Progenitor cell of endocrine pancreas (in vitro differentiated cells): ENCODE measurements around the gene GLYAT. TPM values are rescaled to one million over a fixed set of nuclear protein-coding genes. Genes with fewer than 3 reads are reported as not detected.

Experiments used
- DNase-seq: peaks from one replicate; pipeline ENCODE4 v3.0.0; 2021; ENCODE audit warnings: low spot score; ENCODE audit not compliant: unreplicated experiment
- H3K27ac Mint-ChIP-seq: 2 replicates; pipeline ENCODE4 v1.8.0; 2021; ENCODE audit warnings: mild to moderate bottlenecking, moderate library complexity, mixed read lengths
- H3K27me3 Mint-ChIP-seq: 2 replicates; pipeline ENCODE4 v1.8.0; 2021; ENCODE audit warnings: mixed read lengths
- H3K36me3 Mint-ChIP-seq: 2 replicates; pipeline ENCODE4 v1.8.0; 2022; ENCODE audit warnings: mixed read lengths; ENCODE audit not compliant: insufficient read depth
- H3K4me1 Mint-ChIP-seq: 2 replicates; pipeline ENCODE4 v1.8.0; 2021; ENCODE audit warnings: low read depth, mixed read lengths
- H3K4me3 Mint-ChIP-seq: 2 replicates; pipeline ENCODE4 v1.8.0; 2021; ENCODE audit warnings: low read depth, mild to moderate bottlenecking, moderate library complexity, mixed read lengths
- H3K9me3 Mint-ChIP-seq: 2 replicates; pipeline ENCODE4 v1.8.0; 2021; ENCODE audit warnings: low read depth, mixed read lengths
- total RNA-seq: library from RNA; stranded (reverse); gene quantifications from 2 replicates; pipeline ENCODE4 v1.2.1, GENCODE V29; 2021
- TF ChIP-seq, protein P1 (sequence below): fragments of 200-600 bp; sonication (generic); IDR thresholded peaks from one replicate; pipeline ENCODE4 v1.5.0; 2021; ENCODE audit warnings: antibody characterized with exemption, mild to moderate bottlenecking; ENCODE audit not compliant: unreplicated experiment

GLYAT gene
- total RNA-seq, 1 donor from 2014 or later, result not detected

DNA sequence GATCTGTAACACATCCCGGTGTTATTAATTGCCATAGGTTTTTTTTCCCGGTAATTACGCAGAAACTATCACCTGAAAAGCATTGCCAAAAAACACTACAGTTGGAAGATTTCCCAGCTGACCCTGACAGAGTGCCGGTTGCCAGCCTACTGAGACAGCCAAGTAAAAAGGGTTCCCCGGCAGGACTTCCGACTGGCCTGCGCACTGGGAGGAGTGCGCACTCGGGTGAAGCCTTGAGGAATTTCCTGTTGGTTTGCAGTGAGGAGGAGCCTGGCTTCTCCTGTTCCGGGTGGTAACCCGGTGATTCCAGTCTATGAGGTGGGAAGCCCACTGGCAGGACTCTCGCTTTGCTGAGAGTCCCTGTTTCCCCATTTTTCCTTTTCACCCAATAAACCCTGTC, 57.1 kb downstream of the GLYAT start:
- Mint-ChIP-seq H3K27ac (no peak overlapping the region), H3K27me3 (no peaks in the 10 kb centered on the region), H3K4me1 (peaks cover 7% of the 10 kb centered on the region), H3K9me3 (peaks cover 7% of the 10 kb centered on the region), H3K4me3 (no peak overlapping the region), H3K36me3 (no peaks in the 10 kb centered on the region)
- no peak for DNase-seq
- TF ChIP-seq, protein P1, sequence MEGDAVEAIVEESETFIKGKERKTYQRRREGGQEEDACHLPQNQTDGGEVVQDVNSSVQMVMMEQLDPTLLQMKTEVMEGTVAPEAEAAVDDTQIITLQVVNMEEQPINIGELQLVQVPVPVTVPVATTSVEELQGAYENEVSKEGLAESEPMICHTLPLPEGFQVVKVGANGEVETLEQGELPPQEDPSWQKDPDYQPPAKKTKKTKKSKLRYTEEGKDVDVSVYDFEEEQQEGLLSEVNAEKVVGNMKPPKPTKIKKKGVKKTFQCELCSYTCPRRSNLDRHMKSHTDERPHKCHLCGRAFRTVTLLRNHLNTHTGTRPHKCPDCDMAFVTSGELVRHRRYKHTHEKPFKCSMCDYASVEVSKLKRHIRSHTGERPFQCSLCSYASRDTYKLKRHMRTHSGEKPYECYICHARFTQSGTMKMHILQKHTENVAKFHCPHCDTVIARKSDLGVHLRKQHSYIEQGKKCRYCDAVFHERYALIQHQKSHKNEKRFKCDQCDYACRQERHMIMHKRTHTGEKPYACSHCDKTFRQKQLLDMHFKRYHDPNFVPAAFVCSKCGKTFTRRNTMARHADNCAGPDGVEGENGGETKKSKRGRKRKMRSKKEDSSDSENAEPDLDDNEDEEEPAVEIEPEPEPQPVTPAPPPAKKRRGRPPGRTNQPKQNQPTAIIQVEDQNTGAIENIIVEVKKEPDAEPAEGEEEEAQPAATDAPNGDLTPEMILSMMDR, result no peak

GRCh38 chr11:58671983-58672633, 59.6 kb downstream of the GLYAT start:
- no peaks in the 10 kb centered on the region for H3K36me3 Mint-ChIP-seq
- no peaks in the 10 kb centered on the region for H3K9me3 Mint-ChIP-seq
- TF ChIP-seq, protein P1, result no peak

GRCh38 chr11:58659910-58660570, 71.7 kb downstream of the GLYAT start:
- Mint-ChIP-seq H3K27me3 (no peaks in the 10 kb centered on the region), H3K27ac (peak overlapping the region; percentile 81), H3K4me3 (no peak overlapping the region), H3K36me3 (peaks cover 1% of the 10 kb centered on the region), H3K4me1 (peaks cover 7% of the 10 kb centered on the region), H3K9me3 (no peaks in the 10 kb centered on the region)
- DNase-seq, result no peak
- TF ChIP-seq, protein P1, result no peak

More at GRCh38 chr11:58671983-58672633, 59.6 kb downstream of the GLYAT start:
- H3K27me3 Mint-ChIP-seq, result no peaks in the 10 kb centered on the region
- DNase-seq, result no peak
- H3K4me3 Mint-ChIP-seq, result no peak overlapping the region
- peaks cover 7% of the 10 kb centered on the region for H3K4me1 Mint-ChIP-seq
- H3K27ac Mint-ChIP-seq, result peak overlapping the region; percentile 78

GRCh38 chr11:58659404-58659803, 72.3 kb downstream of the GLYAT start:
- no peaks in the 10 kb centered on the region for H3K9me3 Mint-ChIP-seq
- H3K27ac Mint-ChIP-seq, result peak overlapping the region; percentile 81
- peaks cover 1% of the 10 kb centered on the region for H3K36me3 Mint-ChIP-seq
- H3K4me3 Mint-ChIP-seq, result no peak overlapping the region
- TF ChIP-seq, protein P1, result no peak
- no peak for DNase-seq
- peaks cover 7% of the 10 kb centered on the region for H3K4me1 Mint-ChIP-seq
- H3K27me3 Mint-ChIP-seq, result no peaks in the 10 kb centered on the region

Other genes starting within 250 kb of the GLYAT start
- gene OR5B21, start 223.8 kb downstream of the GLYAT start, total RNA-seq, result not detected in 2 replicates
- gene LPXN, start 156.1 kb downstream of the GLYAT start, total RNA-seq, result 6.5 and 6.6 TPM in 2 replicates
- gene ZFP91, start 152.9 kb downstream of the GLYAT start, total RNA-seq, result 48.3 and 51.2 TPM in 2 replicates
- gene CNTF, start 109.3 kb downstream of the GLYAT start, total RNA-seq, result 3.9 and 4.3 TPM in 2 replicates
- gene GLYATL2, start 112.8 kb upstream of the GLYAT start, total RNA-seq, result 0.60 and 1.1 TPM in 2 replicates
- 23.6 and 25.3 TPM in 2 replicates for gene GLYATL1, start 207.5 kb upstream of the GLYAT start, total RNA-seq